ENCODE results near the gene CSTF2.

DNA sequence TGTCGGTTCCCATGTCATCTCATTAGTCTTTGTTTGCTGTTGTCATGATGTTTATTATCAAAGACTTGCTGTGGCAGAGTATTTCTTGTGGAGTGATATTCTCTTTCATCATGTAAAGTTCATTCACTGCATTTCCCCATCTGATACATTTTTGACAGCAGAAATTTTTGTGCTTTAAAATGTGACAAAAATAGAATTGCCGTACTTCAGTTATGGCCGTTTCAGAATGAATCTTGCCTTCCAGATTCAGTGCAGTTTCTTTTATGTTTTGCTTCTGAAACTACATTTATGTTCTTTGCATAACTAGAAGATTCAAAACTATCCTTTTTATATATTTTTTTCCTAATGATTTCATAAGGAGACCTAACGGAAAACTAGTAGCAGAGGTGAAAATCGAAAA is 10.0 kb downstream of the CSTF2 start:
- TF ChIP-seq NPAS2 (CRISPR knock-in tag; IDR thresholded peaks at IDR 0.05; ENCODE audit: borderline replicate concordance) (no peak), REST (IDR thresholded peaks at IDR 0.05) (no peak), RCOR1 (IDR thresholded peaks at IDR 0.05; ENCODE audit: low read depth, low read length) (no peak), MAZ (IDR thresholded peaks at IDR 0.05; ENCODE audit: borderline replicate concordance, low read depth, low read length) (no peak), RNF2 (IDR thresholded peaks at IDR 0.05; ENCODE audit: borderline replicate concordance, low read depth) (no peak), CEBPB (IDR thresholded peaks at IDR 0.05) (no peak)
- TF ChIP-seq, protein P1, sequence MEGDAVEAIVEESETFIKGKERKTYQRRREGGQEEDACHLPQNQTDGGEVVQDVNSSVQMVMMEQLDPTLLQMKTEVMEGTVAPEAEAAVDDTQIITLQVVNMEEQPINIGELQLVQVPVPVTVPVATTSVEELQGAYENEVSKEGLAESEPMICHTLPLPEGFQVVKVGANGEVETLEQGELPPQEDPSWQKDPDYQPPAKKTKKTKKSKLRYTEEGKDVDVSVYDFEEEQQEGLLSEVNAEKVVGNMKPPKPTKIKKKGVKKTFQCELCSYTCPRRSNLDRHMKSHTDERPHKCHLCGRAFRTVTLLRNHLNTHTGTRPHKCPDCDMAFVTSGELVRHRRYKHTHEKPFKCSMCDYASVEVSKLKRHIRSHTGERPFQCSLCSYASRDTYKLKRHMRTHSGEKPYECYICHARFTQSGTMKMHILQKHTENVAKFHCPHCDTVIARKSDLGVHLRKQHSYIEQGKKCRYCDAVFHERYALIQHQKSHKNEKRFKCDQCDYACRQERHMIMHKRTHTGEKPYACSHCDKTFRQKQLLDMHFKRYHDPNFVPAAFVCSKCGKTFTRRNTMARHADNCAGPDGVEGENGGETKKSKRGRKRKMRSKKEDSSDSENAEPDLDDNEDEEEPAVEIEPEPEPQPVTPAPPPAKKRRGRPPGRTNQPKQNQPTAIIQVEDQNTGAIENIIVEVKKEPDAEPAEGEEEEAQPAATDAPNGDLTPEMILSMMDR (IDR thresholded peaks at IDR 0.05): no peak
